Type B pancreatic cell (in vitro differentiated cells): Measurements from ENCODE around the gene FAH. TPM values are rescaled to one million over a fixed set of nuclear protein-coding genes. Genes with fewer than 3 reads are reported as not detected.

ENCODE experiments used
- DNase-seq: peaks from one replicate; pipeline ENCODE4 v3.0.0; 2021; ENCODE audit warnings: mixed read lengths; ENCODE audit not compliant: unreplicated experiment; ENCODE audit errors: extremely low spot score
- H3K27ac Mint-ChIP-seq: 2 replicates; pipeline ENCODE4 v1.8.0; 2021; ENCODE audit warnings: mild to moderate bottlenecking, mixed read lengths
- H3K27me3 Mint-ChIP-seq: 2 replicates; pipeline ENCODE4 v1.8.0; 2021; ENCODE audit warnings: mixed read lengths
- H3K36me3 Mint-ChIP-seq: 2 replicates; pipeline ENCODE4 v1.8.0; 2021; ENCODE audit warnings: mixed read lengths
- H3K4me1 Mint-ChIP-seq: one replicate; pipeline ENCODE4 v1.8.0; 2021; ENCODE audit warnings: mixed read lengths; ENCODE audit not compliant: unreplicated experiment
- H3K4me3 Mint-ChIP-seq: 2 replicates; pipeline ENCODE4 v1.8.0; 2021; ENCODE audit warnings: mild to moderate bottlenecking, mixed read lengths
- H3K9me3 Mint-ChIP-seq: 2 replicates; pipeline ENCODE4 v1.8.0; 2021; ENCODE audit warnings: mixed read lengths
- total RNA-seq: library from RNA; stranded (reverse); gene quantifications from 2 replicates; pipeline ENCODE4 v1.2.1, GENCODE V29; 2021; ENCODE audit warnings: low replicate concordance
- TF ChIP-seq, protein P1 (sequence below): fragments of 200-600 bp; sonication (generic); conservative IDR thresholded peaks from 2 replicates; pipeline ENCODE4 v1.5.0; 2021; ENCODE audit warnings: antibody characterized with exemption, mild to moderate bottlenecking

FAH gene
- total RNA-seq, 1 donor from 2014 or later = 25.8 TPM

DNA sequence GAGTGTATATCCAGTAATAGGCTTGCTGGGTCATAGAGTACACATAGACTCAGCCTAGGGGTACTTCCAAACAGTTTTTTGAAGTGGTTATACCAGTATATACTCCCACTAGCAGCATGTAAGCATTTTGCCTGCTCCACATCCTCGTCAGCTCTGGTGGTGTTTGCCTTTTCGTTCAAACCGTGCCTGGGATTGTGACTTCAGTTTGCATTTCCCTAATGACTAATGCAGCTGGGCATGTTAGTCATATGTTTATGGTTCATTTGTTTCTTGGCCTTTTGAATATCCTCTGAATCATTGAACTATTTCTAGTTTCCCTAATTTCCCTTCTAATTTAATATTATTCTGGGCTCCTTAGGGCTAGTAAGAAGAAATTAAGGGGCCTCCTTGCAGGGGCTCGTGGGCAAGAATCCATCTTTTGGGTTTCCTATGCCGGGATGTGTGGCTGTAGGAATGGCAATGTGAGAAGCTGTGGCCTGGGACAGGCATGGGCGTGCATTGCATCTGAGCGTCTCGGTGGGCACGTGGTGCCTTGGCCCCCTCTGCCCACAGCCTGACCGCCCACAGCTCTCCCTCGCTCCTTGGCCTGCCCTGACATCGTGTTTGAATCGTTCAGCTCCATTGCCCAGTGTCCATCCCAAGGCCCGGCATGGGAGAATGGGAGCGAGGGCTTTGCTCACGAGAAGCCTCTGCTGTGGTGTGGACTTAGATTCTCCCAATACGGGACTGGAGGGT, 26.4 kb downstream of the FAH start:
- Mint-ChIP-seq H3K27ac (no peak overlapping the region), H3K4me1 (no peaks in the 10 kb centered on the region), H3K9me3 (no peaks in the 10 kb centered on the region), H3K27me3 (no peaks in the 10 kb centered on the region), H3K36me3 (peaks cover 15% of the 10 kb centered on the region), H3K4me3 (no peak overlapping the region)
- DNase-seq = no peak
- TF ChIP-seq, protein P1, sequence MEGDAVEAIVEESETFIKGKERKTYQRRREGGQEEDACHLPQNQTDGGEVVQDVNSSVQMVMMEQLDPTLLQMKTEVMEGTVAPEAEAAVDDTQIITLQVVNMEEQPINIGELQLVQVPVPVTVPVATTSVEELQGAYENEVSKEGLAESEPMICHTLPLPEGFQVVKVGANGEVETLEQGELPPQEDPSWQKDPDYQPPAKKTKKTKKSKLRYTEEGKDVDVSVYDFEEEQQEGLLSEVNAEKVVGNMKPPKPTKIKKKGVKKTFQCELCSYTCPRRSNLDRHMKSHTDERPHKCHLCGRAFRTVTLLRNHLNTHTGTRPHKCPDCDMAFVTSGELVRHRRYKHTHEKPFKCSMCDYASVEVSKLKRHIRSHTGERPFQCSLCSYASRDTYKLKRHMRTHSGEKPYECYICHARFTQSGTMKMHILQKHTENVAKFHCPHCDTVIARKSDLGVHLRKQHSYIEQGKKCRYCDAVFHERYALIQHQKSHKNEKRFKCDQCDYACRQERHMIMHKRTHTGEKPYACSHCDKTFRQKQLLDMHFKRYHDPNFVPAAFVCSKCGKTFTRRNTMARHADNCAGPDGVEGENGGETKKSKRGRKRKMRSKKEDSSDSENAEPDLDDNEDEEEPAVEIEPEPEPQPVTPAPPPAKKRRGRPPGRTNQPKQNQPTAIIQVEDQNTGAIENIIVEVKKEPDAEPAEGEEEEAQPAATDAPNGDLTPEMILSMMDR = no peak

DNA sequence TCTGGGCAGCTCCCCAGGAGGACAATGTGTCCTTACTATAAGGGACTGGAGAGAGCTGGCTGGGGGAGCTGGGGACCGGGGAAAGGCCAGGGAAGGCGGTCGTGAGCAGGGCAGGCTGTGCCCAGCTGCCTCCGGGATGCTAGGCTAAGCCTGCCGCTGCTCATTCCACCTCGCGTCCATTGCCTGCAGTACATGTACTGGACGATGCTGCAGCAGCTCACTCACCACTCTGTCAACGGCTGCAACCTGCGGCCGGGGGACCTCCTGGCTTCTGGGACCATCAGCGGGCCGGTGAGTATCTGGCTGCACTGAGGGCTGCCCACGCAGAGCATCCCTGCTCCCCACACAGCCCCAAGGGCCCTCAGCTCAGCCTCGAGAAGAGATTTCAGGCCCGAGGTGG, 27.1 kb downstream of the FAH start:
- Mint-ChIP-seq H3K4me3 (no peak overlapping the region), H3K27me3 (no peaks in the 10 kb centered on the region), H3K4me1 (no peaks in the 10 kb centered on the region), H3K27ac (no peak overlapping the region), H3K36me3 (peaks cover 18% of the 10 kb centered on the region), H3K9me3 (no peaks in the 10 kb centered on the region)
- no peak for DNase-seq
- TF ChIP-seq, protein P1 = no peak

DNA sequence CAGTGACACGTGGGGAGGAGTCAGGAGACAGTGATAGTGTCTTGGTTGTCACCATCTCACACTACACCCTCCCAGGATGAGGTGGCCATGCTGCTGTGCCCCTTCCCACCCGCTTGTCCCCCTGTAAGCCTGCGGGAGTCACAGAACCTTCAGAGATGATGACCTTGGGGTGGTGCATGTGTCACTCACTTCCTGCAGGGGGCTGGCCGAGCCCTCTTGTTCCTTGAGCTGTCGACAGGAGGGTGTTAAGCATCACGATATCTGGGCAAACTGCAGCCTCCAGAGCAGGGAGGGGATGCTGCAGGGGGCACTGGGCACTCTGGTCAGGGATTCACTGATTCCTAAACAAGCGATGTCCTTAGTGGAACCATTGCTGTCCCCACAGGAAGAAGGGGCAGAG, 27.7 kb downstream of the FAH start:
- H3K27me3 Mint-ChIP-seq = no peaks in the 10 kb centered on the region
- TF ChIP-seq, protein P1 = no peak
- DNase-seq = no peak
- H3K4me1 Mint-ChIP-seq = no peaks in the 10 kb centered on the region
- no peak overlapping the region for H3K27ac Mint-ChIP-seq
- H3K4me3 Mint-ChIP-seq = no peak overlapping the region
- H3K36me3 Mint-ChIP-seq = peaks cover 23% of the 10 kb centered on the region
- H3K9me3 Mint-ChIP-seq = no peaks in the 10 kb centered on the region

DNA sequence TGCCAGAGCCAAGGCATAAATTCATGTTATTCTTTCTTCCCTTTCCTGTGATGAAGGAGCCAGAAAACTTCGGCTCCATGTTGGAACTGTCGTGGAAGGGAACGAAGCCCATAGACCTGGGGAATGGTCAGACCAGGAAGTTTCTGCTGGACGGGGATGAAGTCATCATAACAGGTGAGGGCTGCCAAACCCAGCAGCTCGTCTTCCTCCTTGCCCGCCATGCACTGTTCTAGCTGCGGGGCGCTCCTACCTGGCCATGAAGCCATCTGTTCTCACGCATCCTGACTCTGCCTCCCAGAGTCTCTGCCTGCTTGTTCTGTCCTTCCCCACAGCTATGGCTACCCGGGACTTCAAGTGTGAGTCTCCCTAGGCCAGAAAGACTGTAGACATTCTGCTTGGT, 28.2 kb downstream of the FAH start:
- Mint-ChIP-seq H3K27me3 (no peaks in the 10 kb centered on the region), H3K27ac (no peak overlapping the region), H3K9me3 (no peaks in the 10 kb centered on the region), H3K36me3 (peaks cover 24% of the 10 kb centered on the region), H3K4me1 (no peaks in the 10 kb centered on the region), H3K4me3 (no peak overlapping the region)
- DNase-seq = no peak
- TF ChIP-seq, protein P1 = no peak

DNA sequence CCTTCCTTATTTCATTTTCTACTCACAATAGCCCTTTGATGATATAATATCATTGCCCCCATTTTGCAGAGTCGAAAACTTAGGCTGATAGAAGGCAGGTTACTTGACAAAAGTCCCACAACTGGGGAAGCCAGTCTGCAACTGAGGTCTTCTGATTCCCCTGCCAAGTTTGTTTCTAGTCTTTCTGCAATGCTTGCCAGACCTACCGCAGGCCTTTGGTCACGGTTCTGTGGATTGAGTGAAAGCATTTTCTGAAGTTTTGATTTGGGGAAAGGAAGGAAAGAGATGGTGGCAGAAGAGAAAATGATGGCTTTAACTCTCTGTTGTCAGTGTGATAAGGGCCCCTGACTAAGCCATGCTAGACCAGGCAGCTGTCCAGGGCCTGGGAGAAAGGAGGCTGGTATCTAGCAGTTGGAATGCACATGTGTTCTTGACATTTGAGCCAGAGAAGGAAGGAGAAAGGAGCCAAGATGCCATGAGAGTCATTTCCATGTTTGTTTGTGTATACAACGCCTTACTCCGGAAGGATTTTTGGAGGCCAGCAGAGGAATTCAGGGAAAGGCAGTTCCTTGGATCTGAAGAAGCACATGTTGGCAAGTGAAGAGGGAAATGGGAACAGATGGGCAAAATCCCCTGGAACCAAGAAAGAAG, 29.9 kb downstream of the FAH start:
- Mint-ChIP-seq H3K27ac (no peak overlapping the region), H3K27me3 (no peaks in the 10 kb centered on the region), H3K9me3 (no peaks in the 10 kb centered on the region), H3K4me1 (no peaks in the 10 kb centered on the region), H3K4me3 (no peak overlapping the region), H3K36me3 (peaks cover 27% of the 10 kb centered on the region)
- TF ChIP-seq, protein P1 = no peak
- no peak for DNase-seq
